ENCODE measurements around the gene WDR27.

WDR27 gene

GRCh38 chr6:169701954-169702839 lies at the start of gene WDR27, which contains the start of gene C6orf120:
Gene WDR27, minus strand, starts transcription at chr6:169702029. Its CDS starts 13,024 bp downstream, at chr6:169689005.
Gene C6orf120, plus strand, starts transcription at chr6:169702126. Its CDS starts 334 bp downstream, at chr6:169702460.
- Histone ChIP-seq H3K27me3 (ENCODE audit: control insufficient read depth in 1 of 2, insufficient read depth in 2 of 2, low read length in 2 of 2) (no peaks in the 10 kb centered on the region), H3K4me3 (ENCODE audit: low read length in 2 of 2) (peak within 1 kb of the TSS; percentile 93 to 95), H3K4me1 (ENCODE audit: control insufficient read depth, insufficient read depth, low read length) (peaks cover 18% of the 10 kb centered on the region), H3K27ac (ENCODE audit: low read length) (peak within 1 kb of the TSS; percentile 89), H3K9ac (ENCODE audit: low read length in 2 of 2) (peak within 1 kb of the TSS; percentile 83 to 91), H3K36me3 (ENCODE audit: control insufficient read depth in 2 of 2, insufficient read depth in 2 of 2, low read length in 2 of 2) (peaks cover 3 to 5% of the 10 kb centered on the region in 2 donors), H3K9me3 (ENCODE audit: control insufficient read depth in 2 of 2, low read length in 2 of 2) (no peaks in the 10 kb centered on the region)

GRCh38 chr6:169746556-169746955 lies 44.7 kb upstream of the WDR27 start:
- Histone ChIP-seq H3K4me1 (ENCODE audit: control insufficient read depth, insufficient read depth, low read length) (peaks cover 7% of the 10 kb centered on the region), H3K9me3 (ENCODE audit: control insufficient read depth in 2 of 2, low read length in 2 of 2) (no peaks in the 10 kb centered on the region), H3K27me3 (ENCODE audit: control insufficient read depth in 1 of 2, insufficient read depth in 2 of 2, low read length in 2 of 2) (no peaks in the 10 kb centered on the region), H3K4me3 (ENCODE audit: low read length in 2 of 2) (no peak overlapping the region), H3K36me3 (ENCODE audit: control insufficient read depth in 2 of 2, insufficient read depth in 2 of 2, low read length in 2 of 2) (no peaks in the 10 kb centered on the region), H3K9ac (ENCODE audit: low read length in 2 of 2) (no peak overlapping the region), H3K27ac (ENCODE audit: low read length) (no peak overlapping the region)

- Histone ChIP-seq H3K9ac (ENCODE audit: low read length in 2 of 2) (no peak overlapping the region), H3K4me3 (ENCODE audit: low read length in 2 of 2) (no peak overlapping the region), H3K9me3 (ENCODE audit: control insufficient read depth in 2 of 2, low read length in 2 of 2) (no peaks in the 10 kb centered on the region), H3K4me1 (ENCODE audit: control insufficient read depth, insufficient read depth, low read length) (peaks cover under 1% of the 10 kb centered on the region), H3K36me3 (ENCODE audit: control insufficient read depth in 2 of 2, insufficient read depth in 2 of 2, low read length in 2 of 2) (no peaks in the 10 kb centered on the region), H3K27ac (ENCODE audit: low read length) (no peak overlapping the region), H3K27me3 (ENCODE audit: control insufficient read depth in 1 of 2, insufficient read depth in 2 of 2, low read length in 2 of 2) (no peaks in the 10 kb centered on the region)
These were observed 43.6 kb upstream of the WDR27 start for GRCh38 chr6:169745405-169745804.

GRCh38 chr6:169741344-169741743 lies 39.5 kb upstream of the WDR27 start:
- Histone ChIP-seq H3K36me3 (ENCODE audit: control insufficient read depth in 2 of 2, insufficient read depth in 2 of 2, low read length in 2 of 2) (no peaks in the 10 kb centered on the region), H3K4me1 (ENCODE audit: control insufficient read depth, insufficient read depth, low read length) (peaks cover 5% of the 10 kb centered on the region), H3K9me3 (ENCODE audit: control insufficient read depth in 2 of 2, low read length in 2 of 2) (no peaks in the 10 kb centered on the region), H3K9ac (ENCODE audit: low read length in 2 of 2) (no peak overlapping the region), H3K4me3 (ENCODE audit: low read length in 2 of 2) (no peak overlapping the region), H3K27me3 (ENCODE audit: control insufficient read depth in 1 of 2, insufficient read depth in 2 of 2, low read length in 2 of 2) (no peaks in the 10 kb centered on the region), H3K27ac (ENCODE audit: low read length) (no peak overlapping the region)

GRCh38 chr6:169738976-169739529 lies 37.2 kb upstream of the WDR27 start:
- no peaks in the 10 kb centered on the region for H3K27me3 ChIP-seq (ENCODE audit: control insufficient read depth in 1 of 2, insufficient read depth in 2 of 2, low read length in 2 of 2)

GRCh38 chr6:169738204-169738975 lies 36.6 kb upstream of the WDR27 start:
- no peaks in the 10 kb centered on the region for H3K36me3 ChIP-seq (ENCODE audit: control insufficient read depth in 2 of 2, insufficient read depth in 2 of 2, low read length in 2 of 2)
- no peak overlapping the region for H3K27ac ChIP-seq (ENCODE audit: low read length)
- peaks cover 5% of the 10 kb centered on the region for H3K4me1 ChIP-seq (ENCODE audit: control insufficient read depth, insufficient read depth, low read length)
- no peaks in the 10 kb centered on the region for H3K9me3 ChIP-seq (ENCODE audit: control insufficient read depth in 2 of 2, low read length in 2 of 2)
- H3K4me3 ChIP-seq (ENCODE audit: low read length in 2 of 2) = no peak overlapping the region
- H3K9ac ChIP-seq (ENCODE audit: low read length in 2 of 2) = no peak overlapping the region
- H3K27me3 ChIP-seq (ENCODE audit: control insufficient read depth in 1 of 2, insufficient read depth in 2 of 2, low read length in 2 of 2) = no peaks in the 10 kb centered on the region

More at GRCh38 chr6:169738976-169739529, 37.2 kb upstream of the WDR27 start:
- no peak overlapping the region for H3K4me3 ChIP-seq (ENCODE audit: low read length in 2 of 2)
- no peak overlapping the region for H3K27ac ChIP-seq (ENCODE audit: low read length)
- no peak overlapping the region for H3K9ac ChIP-seq (ENCODE audit: low read length in 2 of 2)
- H3K9me3 ChIP-seq (ENCODE audit: control insufficient read depth in 2 of 2, low read length in 2 of 2) = no peaks in the 10 kb centered on the region
- H3K4me1 ChIP-seq (ENCODE audit: control insufficient read depth, insufficient read depth, low read length) = peaks cover 5% of the 10 kb centered on the region
- H3K36me3 ChIP-seq (ENCODE audit: control insufficient read depth in 2 of 2, insufficient read depth in 2 of 2, low read length in 2 of 2) = no peaks in the 10 kb centered on the region

GRCh38 chr6:169729961-169730360 lies 28.1 kb upstream of the WDR27 start:
- no peak overlapping the region for H3K9ac ChIP-seq (ENCODE audit: low read length in 2 of 2)
- no peaks in the 10 kb centered on the region for H3K36me3 ChIP-seq (ENCODE audit: control insufficient read depth in 2 of 2, insufficient read depth in 2 of 2, low read length in 2 of 2)
- H3K9me3 ChIP-seq (ENCODE audit: control insufficient read depth in 2 of 2, low read length in 2 of 2) = no peaks in the 10 kb centered on the region
- peaks cover 3% of the 10 kb centered on the region for H3K4me1 ChIP-seq (ENCODE audit: control insufficient read depth, insufficient read depth, low read length)
- H3K27me3 ChIP-seq (ENCODE audit: control insufficient read depth in 1 of 2, insufficient read depth in 2 of 2, low read length in 2 of 2) = no peaks in the 10 kb centered on the region
- no peak overlapping the region for H3K27ac ChIP-seq (ENCODE audit: low read length)
- no peak overlapping the region for H3K4me3 ChIP-seq (ENCODE audit: low read length in 2 of 2)

GRCh38 chr6:169726963-169727362 lies 25.1 kb upstream of the WDR27 start:
- Histone ChIP-seq H3K4me3 (ENCODE audit: low read length in 2 of 2) (no peak overlapping the region), H3K27me3 (ENCODE audit: control insufficient read depth in 1 of 2, insufficient read depth in 2 of 2, low read length in 2 of 2) (no peaks in the 10 kb centered on the region), H3K27ac (ENCODE audit: low read length) (no peak overlapping the region), H3K9ac (ENCODE audit: low read length in 2 of 2) (no peak overlapping the region), H3K9me3 (ENCODE audit: control insufficient read depth in 2 of 2, low read length in 2 of 2) (no peaks in the 10 kb centered on the region), H3K36me3 (ENCODE audit: control insufficient read depth in 2 of 2, insufficient read depth in 2 of 2, low read length in 2 of 2) (no peaks in the 10 kb centered on the region), H3K4me1 (ENCODE audit: control insufficient read depth, insufficient read depth, low read length) (peaks cover 8% of the 10 kb centered on the region)

- Histone ChIP-seq H3K4me1 (ENCODE audit: control insufficient read depth, insufficient read depth, low read length) (peaks cover 8% of the 10 kb centered on the region), H3K9me3 (ENCODE audit: control insufficient read depth in 2 of 2, low read length in 2 of 2) (no peaks in the 10 kb centered on the region), H3K36me3 (ENCODE audit: control insufficient read depth in 2 of 2, insufficient read depth in 2 of 2, low read length in 2 of 2) (no peaks in the 10 kb centered on the region), H3K27me3 (ENCODE audit: control insufficient read depth in 1 of 2, insufficient read depth in 2 of 2, low read length in 2 of 2) (no peaks in the 10 kb centered on the region), H3K27ac (ENCODE audit: low read length) (no peak overlapping the region), H3K4me3 (ENCODE audit: low read length in 2 of 2) (no peak overlapping the region), H3K9ac (ENCODE audit: low read length in 2 of 2) (no peak overlapping the region)
These were observed 24.2 kb upstream of the WDR27 start for GRCh38 chr6:169726049-169726400.

GRCh38 chr6:169725125-169726048 lies 23.6 kb upstream of the WDR27 start:
- H3K9me3 ChIP-seq (ENCODE audit: control insufficient read depth in 2 of 2, low read length in 2 of 2) = no peaks in the 10 kb centered on the region
- H3K27me3 ChIP-seq (ENCODE audit: control insufficient read depth in 1 of 2, insufficient read depth in 2 of 2, low read length in 2 of 2) = no peaks in the 10 kb centered on the region
- H3K4me1 ChIP-seq (ENCODE audit: control insufficient read depth, insufficient read depth, low read length) = peaks cover 8% of the 10 kb centered on the region
- H3K27ac ChIP-seq (ENCODE audit: low read length) = peak overlapping the region; percentile 64
- peak overlapping the region; percentile 73 to 75 for H3K4me3 ChIP-seq (ENCODE audit: low read length in 2 of 2)
- peak overlapping the region; percentile 55 to 75 for H3K9ac ChIP-seq (ENCODE audit: low read length in 2 of 2)
- H3K36me3 ChIP-seq (ENCODE audit: control insufficient read depth in 2 of 2, insufficient read depth in 2 of 2, low read length in 2 of 2) = no peaks in the 10 kb centered on the region

Measured in stomach smooth muscle (tissue), 2 donors.